Panc1 (cell line): Measurements from ENCODE around the gene ABHD17A. TPM values are rescaled to one million over a fixed set of nuclear protein-coding genes. Genes with fewer than 3 reads are reported as not detected.
A peak's percentile ranks its signal among the peaks of the same experiment; 100 is the strongest.

Source experiments
- ATAC-seq: fragments of 200-7000 bp; cut with Tn5 transposase; 2 replicates; pipeline ENCODE4 v1.9.1; 2020; ENCODE audit warnings: mild to moderate bottlenecking, moderate library complexity
- BruUV-seq: library from RNA; stranded (reverse); fragments of 400-500 nt; replicated peaks from 2 replicates; lab custom pipeline; 2021; lab: Mats Ljungman, UMichigan
- CTCF ChIA-PET: fragments of 300-600 bp; sonication (Branson Sonifier 250); formaldehyde crosslinking; loops from one replicate; lab custom pipeline; 2022; ENCODE audit warnings: antibody characterized with exemption; lab: Charles Lee
- POLR2A ChIA-PET: fragments of 300-600 bp; sonication (Branson Sonifier 250); formaldehyde crosslinking; loops from one replicate; lab custom pipeline; 2022; ENCODE audit warnings: antibody characterized with exemption; lab: Charles Lee
- DNase-seq: peaks from one replicate; pipeline ENCODE4 v3.0.0-alpha.2; 2010; ENCODE audit warnings: low read depth, low spot score
- H3K27ac ChIP-seq: 2 replicates; pipeline ENCODE4 v1.5.1; 2011; ENCODE audit warnings: mild to moderate bottlenecking, low read length, inconsistent platforms
- H3K27me3 ChIP-seq: fragments of 200-500 bp; sonication (Bioruptor generic); 2 replicates; pipeline ENCODE4 v1.6.0; 2014; ENCODE audit warnings: low read length, inconsistent platforms; ENCODE audit not compliant: control insufficient read depth, insufficient read depth
- H3K36me3 ChIP-seq: fragments of 200-500 bp; sonication (Bioruptor generic); 2 replicates; pipeline ENCODE4 v1.5.1; 2014; ENCODE audit warnings: inconsistent platforms, mild to moderate bottlenecking, low read length, moderate library complexity; ENCODE audit not compliant: control insufficient read depth, insufficient read depth
- H3K4me1 ChIP-seq: 2 replicates; pipeline ENCODE4 v1.5.1; 2011; ENCODE audit warnings: inconsistent platforms, mild to moderate bottlenecking, low read length, moderate library complexity; ENCODE audit not compliant: control insufficient read depth, insufficient read depth
- H3K4me3 ChIP-seq, 2 experiments: 2 replicates each; pipeline ENCODE4 v1.5.1; 2011 to 2012; ENCODE audit warnings: low read depth in 2 of 2, low read length in 2 of 2, mild to moderate bottlenecking in 2 of 2, inconsistent platforms in 1 of 2, moderate library complexity in 1 of 2
- H3K9me3 ChIP-seq: fragments of 200-500 bp; sonication (Bioruptor generic); 2 replicates; pipeline ENCODE4 v1.5.1; 2014; ENCODE audit warnings: low read depth, mild to moderate bottlenecking, inconsistent platforms, low read length, moderate library complexity; ENCODE audit not compliant: control insufficient read depth, insufficient read depth
- CTCF ChIP-seq: fragments of 450-650 bp; IDR thresholded peaks from 2 replicates; pipeline ENCODE4 v1.5.1; 2017; ENCODE audit warnings: mild to moderate bottlenecking
- POLR2AphosphoS5 ChIP-seq: IDR thresholded peaks from 2 replicates; pipeline ENCODE4 v1.6.1; 2012; ENCODE audit warnings: mild to moderate bottlenecking, low read depth, low read length, moderate library complexity
- REST ChIP-seq, 2 experiments: IDR thresholded peaks; 2 replicates each; pipeline ENCODE4 v1.6.1; 2011 to 2012; ENCODE audit warnings: low read depth in 2 of 2, control low read depth in 1 of 2, low read length in 1 of 2, mild to moderate bottlenecking in 1 of 2, moderate library complexity in 1 of 2; ENCODE audit not compliant: insufficient read depth in 1 of 2
- SIN3A ChIP-seq: IDR thresholded peaks from 2 replicates; pipeline ENCODE4 v1.6.1; 2012; ENCODE audit warnings: low read depth, mild to moderate bottlenecking, low read length, moderate library complexity, borderline replicate concordance; ENCODE audit not compliant: insufficient read depth
- TCF7L2 ChIP-seq: IDR thresholded peaks from 2 replicates; pipeline ENCODE4 v1.6.1; 2011; ENCODE audit warnings: mild to moderate bottlenecking, low read depth, low read length, inconsistent platforms
- in situ Hi-C: cut with HindIII; loops from 2 replicates; pipeline ENCODE4 v1.10.0; 2016; ENCODE audit warnings: low sequenced_read_pairs, low pct_unique_long_range_greater_than_20kb
- intact Hi-C: fragments of 100-400 bp; cut with micrococcal nuclease; formaldehyde crosslinking; loops from one replicate; pipeline ENCODE4 v1.10.0; 2022; ENCODE audit not compliant: unreplicated experiment
- total RNA-seq: library from RNA; stranded (reverse); gene quantifications from one replicate; pipeline ENCODE4 v1.2.1, GENCODE V29; 2021; ENCODE audit not compliant: unreplicated experiment

ABHD17A gene
- total RNA-seq, 1 experiment from 2014 or later, result 57.1 TPM

- in situ Hi-C loops, result no loop called here
- no peak for TF ChIP-seq POLR2AphosphoS5
- TF ChIP-seq REST (IDR thresholded peaks at IDR 0.05; ENCODE audit: insufficient read depth in 1 of 2, low read depth in 2 of 2, low read length in 1 of 2), result no peak
- no peak for TF ChIP-seq CTCF
- TF ChIP-seq TCF7L2, result no peak
- no peak for TF ChIP-seq SIN3A
- Histone ChIP-seq H3K9me3 (no peaks in the 10 kb centered on the region), H3K27ac (peak overlapping the region; percentile 88), H3K36me3 (peaks cover 5% of the 10 kb centered on the region; the same call in 1 of the 2 replicates), H3K4me1 (peaks cover 23% of the 10 kb centered on the region), H3K4me3 (peak overlapping the region; percentile 76 to 80), H3K27me3 (no peaks in the 10 kb centered on the region)
- intact Hi-C loops, result no loop called here
- no TSS peak for BruUV-seq
- DNase-seq, result no peak
- POLR2A ChIA-PET, result no interaction called here
- CTCF ChIA-PET, result interaction anchor here (0.6 kb wide), 1 partner anchor 64 kb away, joined by 4 read pairs; no protein-coding TSS in a partner anchor
- no peak for ATAC-seq
Measured at GRCh38 chr19:1860821-1861598, 24.3 kb downstream of the ABHD17A start.

GRCh38 chr19:1860042-1860775 lies 25.1 kb downstream of the ABHD17A start:
- BruUV-seq, result no TSS peak
- CTCF ChIA-PET, result interaction anchor here (0.6 kb wide), 1 partner anchor 63 kb away, joined by 4 read pairs; no protein-coding TSS in a partner anchor
- in situ Hi-C loops, result no loop called here
- Histone ChIP-seq H3K9me3 (no peaks in the 10 kb centered on the region), H3K27ac (peak overlapping the region; percentile 88), H3K27me3 (no peaks in the 10 kb centered on the region), H3K36me3 (peaks cover 5% of the 10 kb centered on the region; the same call in 1 of the 2 replicates), H3K4me1 (peaks cover 26% of the 10 kb centered on the region), H3K4me3 (peak overlapping the region; percentile 76 to 80)
- no peak for DNase-seq
- no peak for ATAC-seq
- intact Hi-C loops, result no loop called here
- POLR2A ChIA-PET, result no interaction called here
- TF ChIP-seq REST (IDR thresholded peaks at IDR 0.05; ENCODE audit: insufficient read depth in 1 of 2, low read depth in 2 of 2, low read length in 1 of 2) (no peak), TCF7L2 (no peak), CTCF (no peak), SIN3A (no peak), POLR2AphosphoS5 (no peak)
